Right kidney (tissue), 9 donors: ENCODE measurements around the gene MXI1.
A peak's percentile ranks its signal among the peaks of the same experiment; 100 is the strongest.

Experiments used
- DNase-seq: peaks from one replicate; pipeline ENCODE4 v3.0.0-alpha.2; 2016
- long read RNA-seq, 8 donors: transcript quantifications; one replicate each; lab custom pipeline, GENCODE V29; 2026

The MXI1 gene
- long read RNA-seq, donor 1, transcript MXI1-202 (6 exons, 3,470 nt) = major isoform, 5 of 10 reads
- long read RNA-seq, donor 1, transcript MXI1-201 (6 exons, 2,424 nt) = major isoform, 5 of 10 reads
- long read RNA-seq, donor 1, partial matches to known transcripts = 0 of 10 reads
- long read RNA-seq, donor 1, other reads (novel, unspliced or antisense) = 0 of 10 reads
- long read RNA-seq, donor 2, transcript MXI1-201 (6 exons, 2,424 nt) = major isoform, 6 of 10 reads
- long read RNA-seq, donor 2, partial matches to known transcripts = 0 of 10 reads
- long read RNA-seq, donor 2, other reads (novel, unspliced or antisense) = 0 of 10 reads
- long read RNA-seq, donor 3, partial matches to known transcripts = 0 of 6 reads
- long read RNA-seq, donor 3, other reads (novel, unspliced or antisense) = 0 of 6 reads
- long read RNA-seq, donor 4, transcript MXI1-201 (6 exons, 2,424 nt) = major isoform, 5 of 7 reads
- long read RNA-seq, donor 4, partial matches to known transcripts = 0 of 7 reads
- long read RNA-seq, donor 4, other reads (novel, unspliced or antisense) = 0 of 7 reads
- long read RNA-seq, donor 5, transcript MXI1-201 (6 exons, 2,424 nt) = major isoform, 7 of 10 reads
- long read RNA-seq, donor 5, partial matches to known transcripts = 0 of 10 reads
- long read RNA-seq, donor 5, other reads (novel, unspliced or antisense) = 0 of 10 reads
- long read RNA-seq, donor 6, partial matches to known transcripts = 0 of 6 reads
- long read RNA-seq, donor 6, other reads (novel, unspliced or antisense) = 0 of 6 reads
- long read RNA-seq, donor 7, transcript MXI1-202 (6 exons, 3,470 nt) = major isoform, 7 of 14 reads
- long read RNA-seq, donor 7, transcript MXI1-201 (6 exons, 2,424 nt) = major isoform, 7 of 14 reads
- long read RNA-seq, donor 7, partial matches to known transcripts = 0 of 14 reads
- long read RNA-seq, donor 7, other reads (novel, unspliced or antisense) = 0 of 14 reads
- long read RNA-seq, donor 8, transcript MXI1-201 (6 exons, 2,424 nt) = major isoform, 8 of 13 reads
- long read RNA-seq, donor 8, partial matches to known transcripts = 0 of 13 reads
- long read RNA-seq, donor 8, other reads (novel, unspliced or antisense) = 0 of 13 reads

GRCh38 chr10:110207011-110207804 lies at the start of gene MXI1:
Gene MXI1, plus strand, starts transcription at chr10:110207605. Its CDS starts 204 bp downstream, at chr10:110207809.
- peak; percentile 83 for DNase-seq

GRCh38 chr10:110158051-110159005 lies 49.1 kb upstream of the MXI1 start:
- no peak for DNase-seq

- no peak for DNase-seq
These were observed 47.3 kb upstream of the MXI1 start for GRCh38 chr10:110160081-110160480.

GRCh38 chr10:110160522-110160921 lies 46.9 kb upstream of the MXI1 start:
- no peak for DNase-seq

- no peak for DNase-seq
These were observed 44.7 kb upstream of the MXI1 start for GRCh38 chr10:110162741-110163145.

GRCh38 chr10:110163192-110163773 lies 44.1 kb upstream of the MXI1 start:
- no peak for DNase-seq

GRCh38 chr10:110163841-110164240 lies 43.6 kb upstream of the MXI1 start:
- DNase-seq = no peak

- DNase-seq = no peak
These were observed 42.2 kb upstream of the MXI1 start for GRCh38 chr10:110165239-110165638.

- no peak for DNase-seq
These were observed 40.3 kb upstream of the MXI1 start for GRCh38 chr10:110167149-110167548.

- DNase-seq = no peak
These were observed 38.6 kb upstream of the MXI1 start for GRCh38 chr10:110168601-110169481.

GRCh38 chr10:110169586-110169985 lies 37.8 kb upstream of the MXI1 start:
- no peak for DNase-seq

GRCh38 chr10:110170142-110170971 lies 37.0 kb upstream of the MXI1 start:
- no peak for DNase-seq

GRCh38 chr10:110171032-110171431 lies 36.4 kb upstream of the MXI1 start:
- DNase-seq = no peak

GRCh38 chr10:110172155-110172554 lies 35.2 kb upstream of the MXI1 start:
- no peak for DNase-seq

GRCh38 chr10:110174201-110174600 lies 33.2 kb upstream of the MXI1 start:
- DNase-seq = no peak

- DNase-seq = no peak
These were observed 32.6 kb upstream of the MXI1 start for GRCh38 chr10:110174816-110175215.

- DNase-seq = no peak
These were observed 32.0 kb upstream of the MXI1 start for GRCh38 chr10:110175406-110175805.
